Activated CD8-positive, alpha-beta memory T cell treated with anti-CD3 and anti-CD28 coated beads, Interleukin-2, amount 10 ng/mL, durations not matched to agents 7 days and 5 days (primary cell): Measurements from ENCODE around the gene HAUS5. TPM values are rescaled to one million over a fixed set of nuclear protein-coding genes. Genes with fewer than 3 reads are reported as not detected.

Experiments
- ATAC-seq: fragments of 150-1000 bp; cut with Tn5 transposase; one replicate; pipeline ENCODE4 v1.10.0; 2021; ENCODE audit warnings: moderate library complexity
- CTCF ChIA-PET: fragments of 350-600 bp; sonication (Branson Sonifier 250); formaldehyde crosslinking; loops from one replicate; lab custom pipeline; 2021; ENCODE audit warnings: antibody characterized with exemption; lab: Charles Lee
- DNase-seq: peaks from one replicate; pipeline ENCODE4 v3.0.0-alpha.2; 2020
- H3K27ac Mint-ChIP-seq: one replicate; pipeline ENCODE4 v1.8.0; 2021; ENCODE audit warnings: mild to moderate bottlenecking, mixed read lengths
- H3K27me3 Mint-ChIP-seq: one replicate; pipeline ENCODE4 v1.8.0; 2021; ENCODE audit warnings: mixed read lengths
- H3K36me3 Mint-ChIP-seq: one replicate; pipeline ENCODE4 v1.8.0; 2021; ENCODE audit warnings: mild to moderate bottlenecking, mixed read lengths
- H3K4me1 Mint-ChIP-seq: one replicate; pipeline ENCODE4 v1.8.0; 2021; ENCODE audit warnings: mixed read lengths
- H3K4me3 Mint-ChIP-seq: one replicate; pipeline ENCODE4 v1.8.0; 2021; ENCODE audit warnings: mild to moderate bottlenecking, moderate library complexity, mixed read lengths
- H3K9me3 Mint-ChIP-seq: one replicate; pipeline ENCODE4 v1.8.0; 2022; ENCODE audit warnings: low read depth, mixed read lengths
- total RNA-seq, 2 experiments: library from RNA; stranded (reverse); gene quantifications; one replicate each; pipeline ENCODE4 v1.2.3, GENCODE V29; 2021

The HAUS5 gene
- total RNA-seq, 2 experiments from 2014 or later = 49.0 to 59.2 TPM

DNA sequence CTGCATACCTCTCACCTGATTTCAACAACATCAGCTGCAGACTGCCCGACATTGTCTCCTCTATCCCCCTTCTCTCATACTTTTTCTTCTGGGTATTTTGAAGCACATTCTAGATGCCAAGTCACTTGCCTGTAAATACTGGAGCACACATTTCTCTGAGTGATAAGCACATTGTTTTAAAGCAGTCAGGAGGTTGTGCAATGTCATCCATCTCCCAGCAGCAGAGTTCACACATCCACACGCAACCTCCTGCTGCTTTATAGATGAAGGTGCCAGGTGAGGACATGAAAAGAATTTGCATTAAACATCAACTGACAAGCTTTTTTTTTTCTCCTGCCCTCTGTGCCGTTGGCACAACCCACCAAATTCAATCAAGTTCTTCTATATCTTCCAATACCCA is 59.3 kb downstream of the HAUS5 start:
- H3K36me3 Mint-ChIP-seq = no peaks in the 10 kb centered on the region
- ATAC-seq (no peak), DNase-seq (no peak)
- no peak overlapping the region for H3K27ac Mint-ChIP-seq
- H3K27me3 Mint-ChIP-seq = peaks cover 48% of the 10 kb centered on the region
- CTCF ChIA-PET = interaction anchor here (1.0 kb wide), 1 partner anchor 21 kb away, joined by 3 read pairs; no protein-coding TSS in a partner anchor
- peaks cover 8% of the 10 kb centered on the region for H3K4me1 Mint-ChIP-seq
- H3K9me3 Mint-ChIP-seq = no peaks in the 10 kb centered on the region
- no peak overlapping the region for H3K4me3 Mint-ChIP-seq

DNA sequence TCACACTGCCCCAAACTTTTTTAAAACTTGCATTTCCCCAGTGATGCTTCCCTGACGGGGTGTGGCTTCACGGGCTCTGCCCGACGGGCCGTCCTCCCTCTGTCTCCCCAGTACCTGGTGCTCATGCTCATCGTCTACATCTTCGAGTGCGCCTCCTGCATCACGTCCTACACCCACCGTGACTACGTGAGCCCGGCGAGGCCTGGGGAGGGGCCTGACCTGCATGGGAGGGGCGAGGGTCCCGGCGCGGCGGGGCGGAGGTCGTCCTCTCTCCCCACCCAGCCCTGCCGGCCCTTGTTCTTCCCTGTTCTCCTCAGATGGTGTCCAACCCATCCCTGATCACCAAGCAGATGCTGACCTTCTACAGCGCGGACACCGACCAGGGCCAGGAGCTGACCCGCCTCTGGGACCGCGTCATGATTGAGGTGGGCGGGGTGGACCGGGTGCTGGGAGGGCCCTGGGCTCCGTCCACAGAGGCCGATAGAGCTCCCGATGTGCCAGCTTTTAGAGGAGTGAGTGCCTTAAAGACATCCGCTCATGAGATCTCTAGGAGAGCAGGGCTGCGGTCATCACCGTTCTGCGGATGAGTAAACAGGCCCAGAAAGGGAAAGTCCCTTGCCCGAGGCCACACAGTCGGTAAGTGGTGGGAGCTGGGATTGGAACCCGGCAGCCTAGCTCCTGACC is 60.7 kb downstream of the HAUS5 start:
- Mint-ChIP-seq H3K9me3 (no peaks in the 10 kb centered on the region), H3K27me3 (peaks cover 52% of the 10 kb centered on the region), H3K4me1 (peaks cover 8% of the 10 kb centered on the region), H3K4me3 (peak overlapping the region; percentile 70), H3K27ac (peak overlapping the region; percentile 34), H3K36me3 (no peaks in the 10 kb centered on the region)
- ATAC-seq = peak; percentile 81
- DNase-seq = peak; percentile 86
- CTCF ChIA-PET = interaction anchor here (0.8 to 2.0 kb wide), 6 partner anchors 12 to 195 kb away, joined by 3 to 7 read pairs (median 4); partner anchors contain the start of genes APLP1 and PSENEN

Other genes with a start within 250 kb of the HAUS5 start
- under 1 TPM in 1 of 2 experiments, not detected in 1; 0.12 TPM for gene GPR42, start 241.7 kb upstream of the HAUS5 start, total RNA-seq
- not detected for gene FFAR2, start 164.5 kb upstream of the HAUS5 start, total RNA-seq
- gene KRTDAP, start 122.3 kb upstream of the HAUS5 start, total RNA-seq = not detected
- not detected for gene DMKN, start 99.1 kb upstream of the HAUS5 start, total RNA-seq
- not detected for gene SBSN, start 84.4 kb upstream of the HAUS5 start, total RNA-seq
- not detected for gene GAPDHS, start 79.3 kb upstream of the HAUS5 start, total RNA-seq
- 10 to 100 TPM; 43.6 to 65.3 TPM for gene TMEM147, start 67.1 kb upstream of the HAUS5 start, total RNA-seq
- gene ATP4A, start 49.1 kb upstream of the HAUS5 start, total RNA-seq = not detected
- not detected for gene PMIS2, start 26.6 kb upstream of the HAUS5 start, total RNA-seq
- gene RBM42, start 16.3 kb downstream of the HAUS5 start, total RNA-seq = 100 to 1,000 TPM; 110 to 117 TPM
- gene ETV2, start 29.0 kb downstream of the HAUS5 start, total RNA-seq = 1 to 10 TPM; 1.2 to 1.9 TPM
- gene COX6B1, start 35.6 kb downstream of the HAUS5 start, total RNA-seq = 100 to 1,000 TPM; 394 to 417 TPM
- under 1 TPM in 1 of 2 experiments, not detected in 1; 0.30 TPM for gene UPK1A, start 53.8 kb downstream of the HAUS5 start, total RNA-seq
- 100 to 1,000 TPM; 133 to 185 TPM for gene ZBTB32, start 91.8 kb downstream of the HAUS5 start, total RNA-seq
- 10 to 100 TPM; 70.2 to 79.8 TPM for gene KMT2B, start 105.3 kb downstream of the HAUS5 start, total RNA-seq
- 100 to 1,000 TPM in 1 of 2 experiments, 10 to 100 TPM in 1; 51.7 to 117 TPM for gene IGFLR1, start 129.7 kb downstream of the HAUS5 start, total RNA-seq
- 10 to 100 TPM; 25.1 to 35.6 TPM for gene U2AF1L4, start 132.7 kb downstream of the HAUS5 start, total RNA-seq
- gene PSENEN, start 132.9 kb downstream of the HAUS5 start, total RNA-seq = 10 to 100 TPM; 39.1 to 49.0 TPM
- 1 to 10 TPM; 8.9 to 9.2 TPM for gene LIN37, start 135.8 kb downstream of the HAUS5 start, total RNA-seq
- not detected for gene HSPB6, start 144.3 kb downstream of the HAUS5 start, total RNA-seq
- gene PROSER3, start 145.4 kb downstream of the HAUS5 start, total RNA-seq = 10 to 100 TPM; 46.5 to 57.8 TPM
- 100 to 1,000 TPM in 1 of 2 experiments, 10 to 100 TPM in 1; 40.0 to 101 TPM for gene ARHGAP33, start 162.8 kb downstream of the HAUS5 start, total RNA-seq
- gene PRODH2, start 200.1 kb downstream of the HAUS5 start, total RNA-seq = not detected
- not detected for gene NPHS1, start 239.8 kb downstream of the HAUS5 start, total RNA-seq
- 1 to 10 TPM; 1.1 to 1.4 TPM for gene KIRREL2, start 244.2 kb downstream of the HAUS5 start, total RNA-seq